H1 (cell line): Measurements from ENCODE around the gene CD164L2. TPM values are rescaled to one million over a fixed set of nuclear protein-coding genes. Genes with fewer than 3 reads are reported as not detected.

Source experiments
- CTCF ChIA-PET: fragments of 300-600 bp; sonication (Branson Sonifier 250); formaldehyde crosslinking; loops from one replicate; lab custom pipeline; 2021; ENCODE audit not compliant: partially characterized antibody; lab: Charles Lee
- POLR2A ChIA-PET: fragments of 300-600 bp; sonication (Branson Sonifier 250); formaldehyde crosslinking; loops from one replicate; lab custom pipeline; 2021; ENCODE audit warnings: inconsistent platforms; ENCODE audit not compliant: partially characterized antibody; lab: Charles Lee
- DNase-seq, 2 experiments: peaks; one replicate each; pipeline versions ENCODE4 v3.0.0 to v3.0.0-alpha.2; 2010 to 2022; ENCODE audit warnings: low spot score in 2 of 2, low read depth in 1 of 2, mixed read lengths in 1 of 2
- FAIRE-seq: peaks from 2 replicates; lab custom pipeline; 2011; peaks lifted over from hg19 to GRCh38; lab: Jason Lieb, UNC
- H2AFZ ChIP-seq: 2 replicates; pipeline ENCODE4 v1.8.1; 2012; ENCODE audit warnings: low read length, inconsistent platforms
- H2AK5ac ChIP-seq: 2 replicates; pipeline ENCODE4 v1.6.1; 2013; ENCODE audit warnings: low read depth, low read length
- H2BK120ac ChIP-seq: replicated peaks from 2 replicates; pipeline ENCODE3; 2013; ENCODE audit warnings: low read depth, low read length, inconsistent platforms
- H2BK12ac ChIP-seq: 2 replicates; pipeline ENCODE4 v1.6.1; 2013; ENCODE audit warnings: low read depth, low read length
- H2BK15ac ChIP-seq: 2 replicates; pipeline ENCODE4 v1.6.1; 2013; ENCODE audit warnings: low read length
- H2BK20ac ChIP-seq: 2 replicates; pipeline ENCODE4 v1.6.1; 2013; ENCODE audit warnings: low read length
- H2BK5ac ChIP-seq: 2 replicates; pipeline ENCODE4 v1.6.1; 2013; ENCODE audit warnings: low read depth, low read length
- H3K14ac ChIP-seq: 2 replicates; pipeline ENCODE4 v1.6.1; 2013; ENCODE audit warnings: inconsistent platforms; ENCODE audit not compliant: insufficient read length
- H3K18ac ChIP-seq: 2 replicates; pipeline ENCODE4 v1.6.1; 2013; ENCODE audit warnings: low read length; ENCODE audit errors: extremely low read depth
- H3K23ac ChIP-seq: 2 replicates; pipeline ENCODE4 v1.6.1; 2013; ENCODE audit warnings: inconsistent platforms; ENCODE audit not compliant: insufficient read length
- H3K23me2 ChIP-seq: 2 replicates; pipeline ENCODE4 v1.6.1; 2013; ENCODE audit warnings: low read depth, low read length
- H3K27ac ChIP-seq: 2 replicates; pipeline ENCODE4 v1.6.1; 2011; ENCODE audit warnings: low read depth, low read length, inconsistent platforms
- H3K27me3 ChIP-seq, 4 experiments: replicated peaks in 1 of 4; 1 replicate in 1 of 4; 2 replicates in 3 of 4; pipeline versions ENCODE4 v1.6.1 to v1.8.1; 2011 to 2013; ENCODE audit warnings: low read length in 3 of 4, mild to moderate bottlenecking in 3 of 4, inconsistent platforms in 2 of 4, mixed read lengths in 2 of 4, moderate library complexity in 1 of 4; ENCODE audit not compliant: control insufficient read depth in 3 of 4, insufficient read depth in 3 of 4; ENCODE audit errors: extremely low read depth in 1 of 4
- H3K36me3 ChIP-seq, 4 experiments: 2 replicates each; pipeline versions ENCODE4 v1.6.1 to v1.8.1; 2011 to 2013; ENCODE audit warnings: mild to moderate bottlenecking in 4 of 4, low read length in 3 of 4, moderate library complexity in 2 of 4, control low read depth in 1 of 4, inconsistent platforms in 1 of 4; ENCODE audit not compliant: insufficient read depth in 4 of 4, control insufficient read depth in 2 of 4
- H3K4ac ChIP-seq: replicated peaks from 2 replicates; pipeline ENCODE3; 2013; ENCODE audit warnings: low read length, low read depth, mixed read lengths, inconsistent platforms; ENCODE audit not compliant: insufficient read length
- H3K4me1 ChIP-seq, 4 experiments: replicated peaks in 1 of 4; 1 replicate in 1 of 4; 2 replicates in 3 of 4; pipeline versions ENCODE4 v1.6.1 to v1.8.1; 2011 to 2013; ENCODE audit warnings: low read length in 3 of 4, inconsistent platforms in 2 of 4, mixed read lengths in 1 of 4; ENCODE audit not compliant: insufficient read depth in 4 of 4, control insufficient read depth in 3 of 4
- H3K4me2 ChIP-seq, 2 experiments: 2 replicates each; pipeline versions ENCODE4 v1.6.1 to v1.8.1; 2011 to 2013; ENCODE audit warnings: low read depth in 2 of 2, low read length in 2 of 2, control low read depth in 1 of 2, inconsistent platforms in 1 of 2, mild to moderate bottlenecking in 1 of 2; ENCODE audit not compliant: insufficient read depth in 1 of 2
- H3K4me3 ChIP-seq, 4 experiments: fragments of 200-600, 300-600 bp in 1 of 4; sonication (generic), shearing (Covaris generic), sonication (Bioruptor Twin) in 1 of 4; 2 replicates each; pipeline versions ENCODE4 v1.5.1 to v1.8.1; 2011 to 2016; ENCODE audit warnings: low read length in 4 of 4, low read depth in 3 of 4, control low read depth in 2 of 4, inconsistent platforms in 2 of 4, mild to moderate bottlenecking in 2 of 4, mixed read lengths in 1 of 4, moderate library complexity in 1 of 4; ENCODE audit not compliant: insufficient read depth in 2 of 4; ENCODE audit errors: extremely low read depth in 1 of 4
- H3K56ac ChIP-seq: replicated peaks from 2 replicates; pipeline ENCODE3; 2013; ENCODE audit warnings: low read depth, mild to moderate bottlenecking, mixed read lengths, low read length, inconsistent platforms; ENCODE audit not compliant: insufficient read length
- H3K79me1 ChIP-seq: 2 replicates; pipeline ENCODE4 v1.6.1; 2013; ENCODE audit warnings: low read depth, low read length, control low read depth
- H3K79me2 ChIP-seq, 2 experiments: 2 replicates each; pipeline versions ENCODE4 v1.6.1 to v1.8.1; 2012 to 2013; ENCODE audit warnings: low read length in 2 of 2, mild to moderate bottlenecking in 2 of 2, inconsistent platforms in 1 of 2; ENCODE audit not compliant: insufficient read depth in 2 of 2, control insufficient read depth in 1 of 2
- H3K9ac ChIP-seq, 4 experiments: replicated peaks in 1 of 4; 1 replicate in 1 of 4; 2 replicates in 3 of 4; pipeline versions ENCODE4 v1.6.1 to v1.8.1; 2011 to 2013; ENCODE audit warnings: low read depth in 3 of 4, low read length in 3 of 4, control low read depth in 2 of 4, mild to moderate bottlenecking in 2 of 4, moderate library complexity in 2 of 4, inconsistent platforms in 1 of 4; ENCODE audit errors: extremely low read depth in 1 of 4
- H3K9me3 ChIP-seq, 2 experiments: 2 replicates each; pipeline versions ENCODE4 v1.6.1 to v1.8.1; 2012 to 2013; ENCODE audit warnings: mild to moderate bottlenecking in 2 of 2, moderate library complexity in 2 of 2, control low read depth in 1 of 2, inconsistent platforms in 1 of 2, low read depth in 1 of 2, low read length in 1 of 2, mixed read lengths in 1 of 2; ENCODE audit not compliant: insufficient read depth in 2 of 2
- H4K20me1 ChIP-seq, 2 experiments: replicated peaks in 1 of 2; 2 replicates each; pipeline versions ENCODE3 to v1.8.1; 2011 to 2013; ENCODE audit warnings: inconsistent platforms in 2 of 2, low read length in 2 of 2, mild to moderate bottlenecking in 1 of 2; ENCODE audit not compliant: insufficient read depth in 2 of 2, control insufficient read depth in 1 of 2
- H4K5ac ChIP-seq: 2 replicates; pipeline ENCODE4 v1.6.1; 2013; ENCODE audit warnings: low read length, low read depth, mixed read lengths, inconsistent platforms; ENCODE audit not compliant: insufficient read length
- H4K8ac ChIP-seq: 2 replicates; pipeline ENCODE4 v1.8.0; 2013; ENCODE audit warnings: mild to moderate bottlenecking, moderate library complexity, low read length, inconsistent platforms; ENCODE audit not compliant: insufficient read depth; ENCODE audit errors: extremely low read depth
- H4K91ac ChIP-seq: replicated peaks from 2 replicates; pipeline ENCODE3; 2013; ENCODE audit warnings: low read length, mixed read lengths, inconsistent platforms; ENCODE audit not compliant: insufficient read length
- EP300 ChIP-seq, 2 experiments: IDR thresholded peaks; 1 replicate in 1 of 2; 2 replicates in 1 of 2; pipeline ENCODE4 v1.6.1; 2011 to 2012; ENCODE audit warnings: low read depth in 2 of 2, low read length in 2 of 2, mild to moderate bottlenecking in 2 of 2, borderline replicate concordance in 1 of 2, inconsistent platforms in 1 of 2, moderate library complexity in 1 of 2
- JUND ChIP-seq: IDR thresholded peaks from 2 replicates; pipeline ENCODE4 v1.6.1; 2011; ENCODE audit warnings: mild to moderate bottlenecking, improper control_type of control experiment, low read length
- KDM5A ChIP-seq: fragments of 200-600 bp; IDR thresholded peaks from 2 replicates; pipeline ENCODE4 v1.7.1; 2012; ENCODE audit warnings: mild to moderate bottlenecking, low read length, inconsistent platforms, mixed read lengths
- NANOG ChIP-seq: IDR thresholded peaks from 2 replicates; pipeline ENCODE4 v1.6.1; 2011; ENCODE audit warnings: low read length, low read depth, mild to moderate bottlenecking, inconsistent platforms; ENCODE audit not compliant: insufficient read depth, poor library complexity, severe bottlenecking
- RBBP5 ChIP-seq: IDR thresholded peaks from 2 replicates; pipeline ENCODE4 v1.7.1; 2012; ENCODE audit warnings: low read depth, mild to moderate bottlenecking, inconsistent platforms, low read length, moderate library complexity, borderline replicate concordance
- YY1 ChIP-seq: IDR thresholded peaks from 2 replicates; pipeline ENCODE4 v1.6.1; 2011; ENCODE audit warnings: low read depth, mild to moderate bottlenecking, low read length
- WGBS, 2 experiments: shearing (Covaris generic) in 1 of 2; methylation state at CpG; one replicate each; pipeline versions ENCODE4 v1.1.6 to v1.1.7; 2013 to 2015; ENCODE audit warnings: low lambda C conversion rate in 2 of 2, mixed read lengths in 2 of 2, inconsistent platforms in 1 of 2, low coverage in 1 of 2, missing lambda C conversion rate in 1 of 2; ENCODE audit not compliant: insufficient replicate concordance in 2 of 2, insufficient coverage in 1 of 2, insufficient read length in 1 of 2; ENCODE audit errors: extremely low coverage in 1 of 2, missing lambda C conversion rate in 1 of 2; 5-methylcytosine and 5-hydroxymethylcytosine counted together
- polyA plus RNA-seq, 7 experiments: library from polyadenylated mRNA; depleted of rRNA in 3 of 7; stranded (reverse) in 5 of 7; unstranded in 2 of 7; fragments of >200 nt in 5 of 7; fragments of 200-250 nt in 2 of 7; gene quantifications; 1 replicate in 5 of 7; 2 replicates in 1 of 7; 4 replicates in 1 of 7; pipeline versions ENCODE4 v1.2.1 to v1.2.3, GENCODE V29; 2011 to 2013; ENCODE audit warnings: missing spikeins in 2 of 7, mixed read lengths in 2 of 7
- total RNA-seq: library from RNA; stranded (reverse); fragmentation: NEBNext Ultra II Directional; extraction: Animal tissue kit (Norgen Biotek cat#: 25700); gene quantifications from 2 replicates; pipeline ENCODE4 v1.2.1, GENCODE V29; 2021

CD164L2 gene
- total and polyA plus RNA-seq, 2 of the 8 experiments (the other 6 are each of a cell fraction or from before 2014, with no cell fraction given) = 3.3 TPM

DNA sequence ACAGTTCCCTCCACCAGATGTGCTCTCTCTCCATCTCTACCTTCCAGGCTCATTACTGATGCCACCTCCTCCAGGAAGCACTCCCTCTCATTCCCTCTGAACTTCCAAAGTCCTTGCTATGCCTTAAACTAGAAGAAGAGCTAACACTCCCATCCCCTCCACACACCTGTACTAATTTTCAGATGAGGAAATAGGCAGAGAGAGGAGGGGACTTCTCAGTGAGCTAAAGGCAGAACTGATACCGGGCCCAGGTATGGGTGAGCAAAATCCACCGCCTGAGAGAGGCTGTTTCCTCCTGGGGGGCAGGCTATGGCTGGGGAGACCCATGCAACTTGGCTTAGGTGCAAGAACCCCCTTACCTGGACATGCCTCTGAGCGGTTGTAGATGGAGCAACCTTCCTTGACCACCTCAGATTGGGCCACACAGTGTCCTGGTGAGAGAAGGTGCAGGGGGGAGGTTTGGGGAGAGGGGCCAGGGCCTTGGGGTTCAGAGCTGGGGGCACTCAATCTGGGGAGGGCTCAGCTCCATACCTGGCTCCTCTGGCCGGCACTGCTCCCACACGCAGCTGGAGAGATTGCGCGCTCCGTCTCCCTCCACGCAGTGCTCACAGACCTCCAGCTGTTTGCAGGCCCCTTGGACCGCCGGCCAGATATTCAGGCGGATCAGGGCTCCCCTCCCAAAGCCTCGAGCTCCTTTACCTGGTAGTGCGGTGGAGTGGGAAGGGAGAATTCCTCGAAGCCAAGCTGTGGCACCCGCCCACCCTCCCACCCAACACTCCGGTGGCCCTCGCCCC, 967 bp downstream of the CD164L2 start:
- no peak for TF ChIP-seq RBBP5
- TF ChIP-seq EP300 (IDR thresholded peaks at IDR 0.05; ENCODE audit: borderline replicate concordance in 1 of 2, low read depth in 2 of 2, low read length in 2 of 2) = no peak
- no peak for TF ChIP-seq NANOG
- no peak for TF ChIP-seq JUND
- no peak for TF ChIP-seq KDM5A
- TF ChIP-seq YY1 = no peak

More for the DNA sequence above, 967 bp downstream of the CD164L2 start:
- no peak overlapping the region for H3K14ac ChIP-seq
- H3K23me2 ChIP-seq = peaks cover 4% of the 10 kb centered on the region; the same call in 1 of the 2 replicates
- H4K91ac ChIP-seq = no peak overlapping the region
- DNase-seq = no peak
- H2BK12ac ChIP-seq = peak overlapping the region; percentile 39; the same call in 1 of the 2 replicates
- H3K79me2 ChIP-seq = no peaks in the 10 kb centered on the region
- peak overlapping the region in 1 of 2 experiments; percentile 45; a peak in 2 of 4 replicates for H3K4me2 ChIP-seq
- no peak overlapping the region for H2AFZ ChIP-seq
- no peaks in the 10 kb centered on the region for H3K79me1 ChIP-seq
- ChIA-PET CTCF (interaction anchor here (0.5 to 18.9 kb wide), 23 partner anchors 8 to 387 kb away, joined by 3 to 625 read pairs (median 3); partner anchors contain the start of genes AHDC1, FCN3, GPR3 and MAP3K6), POLR2A (interaction anchor here (1.0 to 3.7 kb wide), 11 partner anchors 12 to 385 kb away, joined by 3 to 18 read pairs (median 3); partner anchors contain the start of genes MAP3K6 and SLC9A1)
- no peak overlapping the region for H3K9ac ChIP-seq
- no peak for FAIRE-seq
- H3K56ac ChIP-seq = no peak overlapping the region
- no peak overlapping the region for H2BK5ac ChIP-seq
- no peaks in the 10 kb centered on the region for H3K9me3 ChIP-seq
- H4K5ac ChIP-seq = no peak overlapping the region
- H2AK5ac ChIP-seq = no peak overlapping the region
- no peaks in the 10 kb centered on the region for H4K20me1 ChIP-seq
- no peak overlapping the region for H3K4ac ChIP-seq
- H3K4me1 ChIP-seq = peaks cover 0 to 7% (median 0%) of the 10 kb centered on the region in 4 experiments; a peak in 2 of 7 replicates
- H2BK20ac ChIP-seq = no peak overlapping the region
- H3K36me3 ChIP-seq = no peaks in the 10 kb centered on the region
- H3K27ac ChIP-seq = no peak overlapping the region
- H4K8ac ChIP-seq = no peak overlapping the region
- H3K27me3 ChIP-seq = peaks cover 0 to 16% (median 9%) of the 10 kb centered on the region in 4 experiments; a peak in 6 of 7 replicates
- no peak overlapping the region for H2BK120ac ChIP-seq
- H2BK15ac ChIP-seq = no peak overlapping the region
- no peak overlapping the region for H3K23ac ChIP-seq
- 88% methylated on average over 9 of the region's 18 CpGs; no CpG with 5 or more reads in 1 of the 2 experiments for WGBS, 2 experiments
- peak overlapping the region in 2 of 4 experiments; percentile 36 to 74; a peak in 4 of 8 replicates for H3K4me3 ChIP-seq
- no peak overlapping the region for H3K18ac ChIP-seq
